HG03135 (cell line): ENCODE measurements around the gene KCNJ16.

Experiments
- ATAC-seq: cut with Tn5 transposase; IDR thresholded peaks from one replicate; pipeline ENCODE4 v1.9.1; 2021; ENCODE audit warnings: mild to moderate bottlenecking, moderate library complexity; ENCODE audit not compliant: unreplicated experiment

KCNJ16 gene

GRCh38 chr17:70095455-70095854, 20.4 kb downstream of the KCNJ16 start:
- no peak for ATAC-seq

- ATAC-seq, result no peak
These were observed 21.8 kb downstream of the KCNJ16 start for GRCh38 chr17:70096861-70097260.

- no peak for ATAC-seq
These were observed 23.0 kb downstream of the KCNJ16 start for GRCh38 chr17:70098030-70098429.

GRCh38 chr17:70099294-70099693, 24.3 kb downstream of the KCNJ16 start:
- no peak for ATAC-seq

- no peak for ATAC-seq
These were observed 24.9 kb downstream of the KCNJ16 start for GRCh38 chr17:70099884-70100283.

GRCh38 chr17:70100983-70101382, 26.0 kb downstream of the KCNJ16 start:
- no peak for ATAC-seq

- no peak for ATAC-seq
These were observed 27.5 kb downstream of the KCNJ16 start for GRCh38 chr17:70102531-70102930.

GRCh38 chr17:70104791-70105523, 29.9 kb downstream of the KCNJ16 start:
- ATAC-seq, result no peak

- ATAC-seq, result no peak
These were observed 30.6 kb downstream of the KCNJ16 start for GRCh38 chr17:70105641-70106040.

GRCh38 chr17:70106551-70106950, 31.5 kb downstream of the KCNJ16 start:
- ATAC-seq, result no peak

- no peak for ATAC-seq
These were observed 32.4 kb downstream of the KCNJ16 start for GRCh38 chr17:70107441-70107840.

- no peak for ATAC-seq
These were observed 33.0 kb downstream of the KCNJ16 start for GRCh38 chr17:70107904-70108565.

- no peak for ATAC-seq
These were observed 34.5 kb downstream of the KCNJ16 start for GRCh38 chr17:70109497-70109896.

- no peak for ATAC-seq
These were observed 35.4 kb downstream of the KCNJ16 start for GRCh38 chr17:70110443-70110880.

GRCh38 chr17:70111201-70111600, 36.2 kb downstream of the KCNJ16 start:
- no peak for ATAC-seq

- no peak for ATAC-seq
These were observed 39.4 kb downstream of the KCNJ16 start for GRCh38 chr17:70114405-70114804.

GRCh38 chr17:70115126-70115525, 40.1 kb downstream of the KCNJ16 start:
- ATAC-seq, result no peak

GRCh38 chr17:70116919-70117318, 41.9 kb downstream of the KCNJ16 start:
- ATAC-seq, result no peak

GRCh38 chr17:70119545-70119944, 44.5 kb downstream of the KCNJ16 start:
- ATAC-seq, result no peak

GRCh38 chr17:70119983-70120382, 45.0 kb downstream of the KCNJ16 start:
- no peak for ATAC-seq

GRCh38 chr17:70120425-70120824, 45.4 kb downstream of the KCNJ16 start:
- no peak for ATAC-seq

- no peak for ATAC-seq
These were observed 46.1 kb downstream of the KCNJ16 start for GRCh38 chr17:70121126-70121525.
